A673 (cell line): ENCODE data around the gene LTN1.

Experiments
- EZH2 ChIP-seq: fragments of 200-600 bp; sonication (generic); IDR thresholded peaks from 2 replicates; pipeline ENCODE4 v1.6.1; 2017; ENCODE audit warnings: borderline replicate concordance, low read depth, mild to moderate bottlenecking, mixed read lengths, antibody characterized with exemption, low read length; ENCODE audit not compliant: poor library complexity, severe bottlenecking
- TF ChIP-seq, protein P1 (sequence below): fragments of 300-800, 200-600 bp; sonication (generic); conservative IDR thresholded peaks from 2 replicates; pipeline ENCODE4 v1.5.1; 2017; ENCODE audit warnings: low read depth, mild to moderate bottlenecking, antibody characterized with exemption, low read length, moderate library complexity, mixed read lengths

DNA sequence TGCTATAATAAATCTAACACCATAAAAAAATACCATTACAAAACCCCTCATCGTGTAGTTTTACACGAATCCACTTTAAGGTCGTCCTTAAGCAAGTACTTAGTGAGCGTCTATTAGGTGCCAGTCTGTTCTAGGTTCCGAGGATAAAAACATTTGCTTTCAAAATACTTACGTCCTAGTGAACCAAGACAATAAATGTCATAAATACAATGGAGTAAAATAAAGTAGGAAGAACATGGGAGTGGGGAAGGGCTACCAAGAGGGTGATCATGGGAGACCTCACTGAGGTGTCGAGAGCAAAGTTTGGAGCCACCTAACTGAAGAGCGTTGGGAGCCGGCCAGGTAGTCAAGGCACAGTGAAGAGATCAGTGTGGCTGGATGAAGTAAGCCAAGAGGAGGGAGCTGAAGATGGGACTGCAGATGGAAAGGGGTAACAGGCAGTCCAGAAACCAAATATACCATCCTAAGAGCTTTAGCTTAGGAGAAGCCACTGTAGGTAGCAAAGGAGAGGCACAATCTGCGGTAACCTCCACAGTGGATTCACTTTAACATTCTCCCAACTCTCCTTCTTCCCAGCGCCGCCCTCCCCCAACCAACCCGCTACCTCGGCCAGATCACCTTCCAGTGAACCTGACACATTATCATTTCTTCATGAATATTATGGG lies 684 bp downstream of the LTN1 start:
- TF ChIP-seq, protein P1, sequence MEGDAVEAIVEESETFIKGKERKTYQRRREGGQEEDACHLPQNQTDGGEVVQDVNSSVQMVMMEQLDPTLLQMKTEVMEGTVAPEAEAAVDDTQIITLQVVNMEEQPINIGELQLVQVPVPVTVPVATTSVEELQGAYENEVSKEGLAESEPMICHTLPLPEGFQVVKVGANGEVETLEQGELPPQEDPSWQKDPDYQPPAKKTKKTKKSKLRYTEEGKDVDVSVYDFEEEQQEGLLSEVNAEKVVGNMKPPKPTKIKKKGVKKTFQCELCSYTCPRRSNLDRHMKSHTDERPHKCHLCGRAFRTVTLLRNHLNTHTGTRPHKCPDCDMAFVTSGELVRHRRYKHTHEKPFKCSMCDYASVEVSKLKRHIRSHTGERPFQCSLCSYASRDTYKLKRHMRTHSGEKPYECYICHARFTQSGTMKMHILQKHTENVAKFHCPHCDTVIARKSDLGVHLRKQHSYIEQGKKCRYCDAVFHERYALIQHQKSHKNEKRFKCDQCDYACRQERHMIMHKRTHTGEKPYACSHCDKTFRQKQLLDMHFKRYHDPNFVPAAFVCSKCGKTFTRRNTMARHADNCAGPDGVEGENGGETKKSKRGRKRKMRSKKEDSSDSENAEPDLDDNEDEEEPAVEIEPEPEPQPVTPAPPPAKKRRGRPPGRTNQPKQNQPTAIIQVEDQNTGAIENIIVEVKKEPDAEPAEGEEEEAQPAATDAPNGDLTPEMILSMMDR: no peak
- no peak for TF ChIP-seq EZH2
